BJ (cell line): ENCODE measurements around the gene VAMP4. TPM values are rescaled to one million over a fixed set of nuclear protein-coding genes. Genes with fewer than 3 reads are reported as not detected.
"Not testable (repeated sequence)": the region's sequence is repeated elsewhere in the genome, so short reads cannot be mapped to it uniquely, and the experiment has no call there.

Source experiments
- CTCF ChIA-PET: fragments of 350-600 bp; formaldehyde crosslinking; extraction: SDS; loops from one replicate; lab custom pipeline; 2021; ENCODE audit warnings: antibody characterized with exemption, inconsistent platforms; lab: Yijun Ruan, JAX
- POLR2A ChIA-PET: fragments of 300-600 bp; sonication (Branson Sonifier 250); formaldehyde crosslinking; extraction: SDS; loops from one replicate; lab custom pipeline; 2021; ENCODE audit warnings: antibody characterized with exemption; lab: Charles Lee
- DNase-seq: peaks from one replicate; pipeline ENCODE4 v3.0.0-alpha.2; 2011; ENCODE audit warnings: low read depth
- H3K27me3 ChIP-seq: 2 replicates; pipeline ENCODE4 v1.6.0; 2011; ENCODE audit warnings: low read length; ENCODE audit not compliant: control insufficient read depth, insufficient read depth
- H3K36me3 ChIP-seq: 2 replicates; pipeline ENCODE4 v1.5.1; 2011; ENCODE audit warnings: low read length; ENCODE audit not compliant: control insufficient read depth, insufficient read depth
- H3K4me3 ChIP-seq: 2 replicates; pipeline ENCODE4 v1.5.1; 2011; ENCODE audit warnings: low read depth, mild to moderate bottlenecking, control low read depth, low read length
- CTCF ChIP-seq: IDR thresholded peaks from 2 replicates; pipeline ENCODE4 v1.5.1; 2011; ENCODE audit warnings: low read depth, mild to moderate bottlenecking, control low read depth, inconsistent platforms, low read length, moderate library complexity; ENCODE audit not compliant: insufficient read depth
- polyA plus RNA-seq: library from polyadenylated mRNA; depleted of rRNA; stranded (reverse); fragments of >200 nt; gene quantifications from 2 replicates; pipeline ENCODE4 v1.2.3, GENCODE V29; 2011

VAMP4 gene
- polyA plus RNA-seq, 1 experiment: 4.5 TPM

- POLR2A ChIA-PET: no interaction called here
- no peak for DNase-seq
- no peaks in the 10 kb centered on the region; the same call in 1 of the 2 replicates for H3K36me3 ChIP-seq
Measured at GRCh38 chr1:171739656-171740055, 2.2 kb downstream of the VAMP4 start.

GRCh38 chr1:171738911-171739310 is 3.0 kb downstream of the VAMP4 start:
- TF ChIP-seq CTCF: no peak
- no peak for DNase-seq
- CTCF ChIA-PET: interaction anchor here (0.6 kb wide), 1 partner anchor 230 kb away, joined by 3 read pairs; no protein-coding TSS in a partner anchor
- POLR2A ChIA-PET: no interaction called here
- Histone ChIP-seq H3K27me3 (no peaks in the 10 kb centered on the region), H3K4me3 (no peak overlapping the region), H3K36me3 (no peaks in the 10 kb centered on the region; the same call in 1 of the 2 replicates)

More at GRCh38 chr1:171739656-171740055, 2.2 kb downstream of the VAMP4 start:
- Histone ChIP-seq H3K4me3 (no peak overlapping the region), H3K27me3 (no peaks in the 10 kb centered on the region)
- CTCF ChIA-PET: interaction anchor here (0.5 kb wide), 1 partner anchor 12 kb away, joined by 3 read pairs; no protein-coding TSS in a partner anchor
- no peak for TF ChIP-seq CTCF

- H3K36me3 ChIP-seq: no peaks in the 10 kb centered on the region; the same call in 1 of the 2 replicates
- DNase-seq: no peak
- H3K4me3 ChIP-seq: no peak overlapping the region
- TF ChIP-seq CTCF: no peak
- POLR2A ChIA-PET: no interaction called here
- CTCF ChIA-PET: interaction anchor here (1.3 to 3.1 kb wide), 2 partner anchors 64 to 90 kb away, joined by 5 to 15 read pairs; no protein-coding TSS in a partner anchor
- no peaks in the 10 kb centered on the region for H3K27me3 ChIP-seq
Measured at GRCh38 chr1:171736196-171736595, 5.7 kb downstream of the VAMP4 start.

- no peaks in the 10 kb centered on the region for H3K27me3 ChIP-seq
- ChIA-PET POLR2A (no interaction called here), CTCF (interaction anchor here (1.1 to 2.3 kb wide), 3 partner anchors 11 to 13 kb away, joined by 3 to 7 read pairs (median 3); no protein-coding TSS in a partner anchor)
- no peak for TF ChIP-seq CTCF
- H3K36me3 ChIP-seq: no peaks in the 10 kb centered on the region
- no peak overlapping the region for H3K4me3 ChIP-seq
- DNase-seq: no peak
Measured at GRCh38 chr1:171730052-171730451, 11.8 kb downstream of the VAMP4 start.

GRCh38 chr1:171727778-171728177 is 14.1 kb downstream of the VAMP4 start:
- POLR2A ChIA-PET: no interaction called here

GRCh38 chr1:171723180-171723579 is 18.7 kb downstream of the VAMP4 start:
- POLR2A ChIA-PET, DNase-seq, H3K36me3 ChIP-seq, H3K4me3 ChIP-seq, H3K27me3 ChIP-seq: not testable (repeated sequence)
- CTCF ChIA-PET: interaction anchor here (0.8 kb wide), 1 partner anchor 10 kb away, joined by 4 read pairs; no protein-coding TSS in a partner anchor

More at GRCh38 chr1:171727778-171728177, 14.1 kb downstream of the VAMP4 start:
- H3K27me3 ChIP-seq: no peaks in the 10 kb centered on the region
- CTCF ChIA-PET: interaction anchor here (1.0 to 1.2 kb wide), 2 partner anchors 10 to 15 kb away, joined by 3 to 4 read pairs; no protein-coding TSS in a partner anchor
- no peaks in the 10 kb centered on the region for H3K36me3 ChIP-seq
- no peak for TF ChIP-seq CTCF
- no peak overlapping the region for H3K4me3 ChIP-seq
- DNase-seq: no peak
